Measurements from ENCODE around the gene STAG1. TPM values are rescaled to one million over a fixed set of nuclear protein-coding genes. Genes with fewer than 3 reads are reported as not detected.

STAG1 gene
- polyA plus RNA-seq, 1 of the 3 experiments (the other 2 are of a cell fraction): 5.5 TPM

DNA sequence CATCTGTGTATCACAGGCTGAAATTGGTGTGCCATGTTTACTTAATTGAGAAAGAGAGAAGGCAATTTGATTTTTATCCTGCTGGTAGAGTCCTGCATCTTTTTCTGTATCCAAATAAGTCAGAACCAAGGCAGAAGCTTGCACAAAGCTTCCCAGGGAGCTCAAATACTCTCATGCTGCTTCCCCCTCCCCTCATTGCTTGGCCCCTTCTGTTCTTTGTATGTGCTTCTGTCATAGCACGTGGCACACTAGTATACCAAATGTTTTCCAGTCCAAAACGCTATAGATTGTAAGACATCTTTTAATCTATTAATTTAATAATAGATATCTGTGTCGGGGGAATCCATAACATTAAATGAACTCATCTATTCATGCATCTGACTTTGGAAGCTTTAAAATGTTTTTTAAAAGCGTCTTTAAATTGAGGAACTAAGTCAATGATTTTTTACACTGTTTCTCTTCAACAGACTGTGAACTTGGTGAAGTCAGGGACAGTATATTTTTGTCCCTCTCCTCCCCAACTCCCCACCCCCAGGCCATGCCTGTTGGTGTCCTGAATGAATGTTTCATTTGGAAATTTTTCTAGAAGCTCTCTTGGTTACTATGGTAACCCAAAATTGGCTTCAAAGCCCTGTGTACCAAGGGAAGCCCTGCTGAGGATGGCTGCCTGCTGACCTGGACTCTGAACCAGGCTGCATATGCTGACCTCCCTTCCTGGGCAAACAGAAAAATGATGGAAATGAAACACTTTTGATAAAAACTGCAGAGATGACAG, 40.6 kb upstream of the STAG1 start:
- CTCF ChIA-PET: interaction anchor here (0.6 to 1.4 kb wide), 3 partner anchors 40 to 290 kb away, joined by 3 read pairs; no protein-coding TSS in a partner anchor

More for the DNA sequence above, 40.6 kb upstream of the STAG1 start:
- no peaks in the 10 kb centered on the region for H3F3A ChIP-seq (replicated peaks; ENCODE audit: insufficient read depth)
- H3K9me3 ChIP-seq: no peaks in the 10 kb centered on the region
- no peaks in the 10 kb centered on the region for H3K79me2 ChIP-seq (ENCODE audit: insufficient read depth)
- H2AFZ ChIP-seq (ENCODE audit: low read depth): no peak overlapping the region
- TF ChIP-seq, protein P1, sequence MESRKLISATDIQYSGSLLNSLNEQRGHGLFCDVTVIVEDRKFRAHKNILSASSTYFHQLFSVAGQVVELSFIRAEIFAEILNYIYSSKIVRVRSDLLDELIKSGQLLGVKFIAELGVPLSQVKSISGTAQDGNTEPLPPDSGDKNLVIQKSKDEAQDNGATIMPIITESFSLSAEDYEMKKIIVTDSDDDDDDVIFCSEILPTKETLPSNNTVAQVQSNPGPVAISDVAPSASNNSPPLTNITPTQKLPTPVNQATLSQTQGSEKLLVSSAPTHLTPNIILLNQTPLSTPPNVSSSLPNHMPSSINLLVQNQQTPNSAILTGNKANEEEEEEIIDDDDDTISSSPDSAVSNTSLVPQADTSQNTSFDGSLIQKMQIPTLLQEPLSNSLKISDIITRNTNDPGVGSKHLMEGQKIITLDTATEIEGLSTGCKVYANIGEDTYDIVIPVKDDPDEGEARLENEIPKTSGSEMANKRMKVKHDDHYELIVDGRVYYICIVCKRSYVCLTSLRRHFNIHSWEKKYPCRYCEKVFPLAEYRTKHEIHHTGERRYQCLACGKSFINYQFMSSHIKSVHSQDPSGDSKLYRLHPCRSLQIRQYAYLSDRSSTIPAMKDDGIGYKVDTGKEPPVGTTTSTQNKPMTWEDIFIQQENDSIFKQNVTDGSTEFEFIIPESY (IDR thresholded peaks at IDR 0.05; ENCODE audit: borderline replicate concordance, low read depth): no peak
- TF ChIP-seq, protein P2, sequence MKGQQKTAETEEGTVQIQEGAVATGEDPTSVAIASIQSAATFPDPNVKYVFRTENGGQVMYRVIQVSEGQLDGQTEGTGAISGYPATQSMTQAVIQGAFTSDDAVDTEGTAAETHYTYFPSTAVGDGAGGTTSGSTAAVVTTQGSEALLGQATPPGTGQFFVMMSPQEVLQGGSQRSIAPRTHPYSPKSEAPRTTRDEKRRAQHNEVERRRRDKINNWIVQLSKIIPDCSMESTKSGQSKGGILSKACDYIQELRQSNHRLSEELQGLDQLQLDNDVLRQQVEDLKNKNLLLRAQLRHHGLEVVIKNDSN (IDR thresholded peaks at IDR 0.05; ENCODE audit: borderline replicate concordance, low read depth): no peak
- no peak for TF ChIP-seq POLR2AphosphoS5 (IDR thresholded peaks at IDR 0.05; ENCODE audit: low read depth, low read length)
- TF ChIP-seq, protein P3, sequence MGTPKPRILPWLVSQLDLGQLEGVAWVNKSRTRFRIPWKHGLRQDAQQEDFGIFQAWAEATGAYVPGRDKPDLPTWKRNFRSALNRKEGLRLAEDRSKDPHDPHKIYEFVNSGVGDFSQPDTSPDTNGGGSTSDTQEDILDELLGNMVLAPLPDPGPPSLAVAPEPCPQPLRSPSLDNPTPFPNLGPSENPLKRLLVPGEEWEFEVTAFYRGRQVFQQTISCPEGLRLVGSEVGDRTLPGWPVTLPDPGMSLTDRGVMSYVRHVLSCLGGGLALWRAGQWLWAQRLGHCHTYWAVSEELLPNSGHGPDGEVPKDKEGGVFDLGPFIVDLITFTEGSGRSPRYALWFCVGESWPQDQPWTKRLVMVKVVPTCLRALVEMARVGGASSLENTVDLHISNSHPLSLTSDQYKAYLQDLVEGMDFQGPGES (IDR thresholded peaks at IDR 0.05; ENCODE audit: low read depth, low read length): no peak
- TF ChIP-seq, protein P4, sequence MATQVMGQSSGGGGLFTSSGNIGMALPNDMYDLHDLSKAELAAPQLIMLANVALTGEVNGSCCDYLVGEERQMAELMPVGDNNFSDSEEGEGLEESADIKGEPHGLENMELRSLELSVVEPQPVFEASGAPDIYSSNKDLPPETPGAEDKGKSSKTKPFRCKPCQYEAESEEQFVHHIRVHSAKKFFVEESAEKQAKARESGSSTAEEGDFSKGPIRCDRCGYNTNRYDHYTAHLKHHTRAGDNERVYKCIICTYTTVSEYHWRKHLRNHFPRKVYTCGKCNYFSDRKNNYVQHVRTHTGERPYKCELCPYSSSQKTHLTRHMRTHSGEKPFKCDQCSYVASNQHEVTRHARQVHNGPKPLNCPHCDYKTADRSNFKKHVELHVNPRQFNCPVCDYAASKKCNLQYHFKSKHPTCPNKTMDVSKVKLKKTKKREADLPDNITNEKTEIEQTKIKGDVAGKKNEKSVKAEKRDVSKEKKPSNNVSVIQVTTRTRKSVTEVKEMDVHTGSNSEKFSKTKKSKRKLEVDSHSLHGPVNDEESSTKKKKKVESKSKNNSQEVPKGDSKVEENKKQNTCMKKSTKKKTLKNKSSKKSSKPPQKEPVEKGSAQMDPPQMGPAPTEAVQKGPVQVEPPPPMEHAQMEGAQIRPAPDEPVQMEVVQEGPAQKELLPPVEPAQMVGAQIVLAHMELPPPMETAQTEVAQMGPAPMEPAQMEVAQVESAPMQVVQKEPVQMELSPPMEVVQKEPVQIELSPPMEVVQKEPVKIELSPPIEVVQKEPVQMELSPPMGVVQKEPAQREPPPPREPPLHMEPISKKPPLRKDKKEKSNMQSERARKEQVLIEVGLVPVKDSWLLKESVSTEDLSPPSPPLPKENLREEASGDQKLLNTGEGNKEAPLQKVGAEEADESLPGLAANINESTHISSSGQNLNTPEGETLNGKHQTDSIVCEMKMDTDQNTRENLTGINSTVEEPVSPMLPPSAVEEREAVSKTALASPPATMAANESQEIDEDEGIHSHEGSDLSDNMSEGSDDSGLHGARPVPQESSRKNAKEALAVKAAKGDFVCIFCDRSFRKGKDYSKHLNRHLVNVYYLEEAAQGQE (IDR thresholded peaks at IDR 0.05; ENCODE audit: low read depth, low read length): no peak
- TF ChIP-seq TEAD4 (IDR thresholded peaks at IDR 0.05; ENCODE audit: borderline replicate concordance, insufficient read depth): no peak
- no peak for TF ChIP-seq MEF2A (IDR thresholded peaks at IDR 0.05; ENCODE audit: borderline replicate concordance, low read depth)
- TF ChIP-seq, protein P5, sequence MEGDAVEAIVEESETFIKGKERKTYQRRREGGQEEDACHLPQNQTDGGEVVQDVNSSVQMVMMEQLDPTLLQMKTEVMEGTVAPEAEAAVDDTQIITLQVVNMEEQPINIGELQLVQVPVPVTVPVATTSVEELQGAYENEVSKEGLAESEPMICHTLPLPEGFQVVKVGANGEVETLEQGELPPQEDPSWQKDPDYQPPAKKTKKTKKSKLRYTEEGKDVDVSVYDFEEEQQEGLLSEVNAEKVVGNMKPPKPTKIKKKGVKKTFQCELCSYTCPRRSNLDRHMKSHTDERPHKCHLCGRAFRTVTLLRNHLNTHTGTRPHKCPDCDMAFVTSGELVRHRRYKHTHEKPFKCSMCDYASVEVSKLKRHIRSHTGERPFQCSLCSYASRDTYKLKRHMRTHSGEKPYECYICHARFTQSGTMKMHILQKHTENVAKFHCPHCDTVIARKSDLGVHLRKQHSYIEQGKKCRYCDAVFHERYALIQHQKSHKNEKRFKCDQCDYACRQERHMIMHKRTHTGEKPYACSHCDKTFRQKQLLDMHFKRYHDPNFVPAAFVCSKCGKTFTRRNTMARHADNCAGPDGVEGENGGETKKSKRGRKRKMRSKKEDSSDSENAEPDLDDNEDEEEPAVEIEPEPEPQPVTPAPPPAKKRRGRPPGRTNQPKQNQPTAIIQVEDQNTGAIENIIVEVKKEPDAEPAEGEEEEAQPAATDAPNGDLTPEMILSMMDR (IDR thresholded peaks at IDR 0.05): no peak
- TF ChIP-seq FOXM1 (IDR thresholded peaks at IDR 0.05; ENCODE audit: low read depth): no peak
- TF ChIP-seq TCF12 (IDR thresholded peaks at IDR 0.05): no peak
- no peak for TF ChIP-seq JUND (IDR thresholded peaks at IDR 0.05)
- no peak for TF ChIP-seq RAD21 (IDR thresholded peaks at IDR 0.05; ENCODE audit: low read length)
- TF ChIP-seq EP300 (IDR thresholded peaks at IDR 0.05; ENCODE audit: borderline replicate concordance in 1 of 2, low read depth in 1 of 2, low read length in 1 of 2): no peak
- TF ChIP-seq EZH2phosphoT487 (IDR thresholded peaks at IDR 0.05; ENCODE audit: borderline replicate concordance, low read depth): no peak
- TF ChIP-seq, protein P6, sequence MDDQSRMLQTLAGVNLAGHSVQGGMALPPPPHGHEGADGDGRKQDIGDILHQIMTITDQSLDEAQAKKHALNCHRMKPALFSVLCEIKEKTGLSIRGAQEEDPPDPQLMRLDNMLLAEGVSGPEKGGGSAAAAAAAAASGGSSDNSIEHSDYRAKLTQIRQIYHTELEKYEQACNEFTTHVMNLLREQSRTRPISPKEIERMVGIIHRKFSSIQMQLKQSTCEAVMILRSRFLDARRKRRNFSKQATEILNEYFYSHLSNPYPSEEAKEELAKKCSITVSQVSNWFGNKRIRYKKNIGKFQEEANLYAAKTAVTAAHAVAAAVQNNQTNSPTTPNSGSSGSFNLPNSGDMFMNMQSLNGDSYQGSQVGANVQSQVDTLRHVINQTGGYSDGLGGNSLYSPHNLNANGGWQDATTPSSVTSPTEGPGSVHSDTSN (IDR thresholded peaks at IDR 0.05): no peak
- TF ChIP-seq RCOR1 (IDR thresholded peaks at IDR 0.05; ENCODE audit: low read length): no peak
- TF ChIP-seq YY1 (IDR thresholded peaks at IDR 0.05; ENCODE audit: low read depth): no peak
- no peak for TF ChIP-seq ELF1 (IDR thresholded peaks at IDR 0.05)
- no peaks in the 10 kb centered on the region for H3K27me3 ChIP-seq (ENCODE audit: insufficient read depth)
- H3K36me3 ChIP-seq (replicated peaks in 1 of 2; ENCODE audit: control insufficient read depth in 1 of 2, insufficient read depth in 2 of 2, low read length in 1 of 2): no peaks in the 10 kb centered on the region
- H3K4me2 ChIP-seq: no peak overlapping the region
- peaks cover 0 to 2% of the 10 kb centered on the region in 2 experiments; a peak in 1 of 4 replicates for H3K4me1 ChIP-seq (ENCODE audit: control insufficient read depth in 1 of 2, insufficient read depth in 2 of 2, low read depth in 1 of 2, low read length in 1 of 2)
- POLR2A ChIA-PET: no interaction called here
- H4K20me1 ChIP-seq (ENCODE audit: insufficient read depth): no peaks in the 10 kb centered on the region
- no peak for DNase-seq
- H3K27ac ChIP-seq (ENCODE audit: low read depth in 2 of 2, low read length in 1 of 2): no peak overlapping the region
- no peaks in the 10 kb centered on the region for H3K9me2 ChIP-seq
- H3K9ac ChIP-seq: no peak overlapping the region
- 34% methylated on average over 4 of the region's 4 CpGs for WGBS (ENCODE audit: low lambda C conversion rate)
- no peak overlapping the region for H3K4me3 ChIP-seq (ENCODE audit: low read depth in 2 of 2, low read length in 1 of 2)
